ENCODE measurements around the gene CNBP. TPM values are rescaled to one million over a fixed set of nuclear protein-coding genes. Genes with fewer than 3 reads are reported as not detected.

Gene CNBP
- total and polyA plus RNA-seq, 2 of the 13 experiments (the other 11 are each of a cell fraction or from before 2014, with no cell fraction given) = 282 to 354 TPM

DNA sequence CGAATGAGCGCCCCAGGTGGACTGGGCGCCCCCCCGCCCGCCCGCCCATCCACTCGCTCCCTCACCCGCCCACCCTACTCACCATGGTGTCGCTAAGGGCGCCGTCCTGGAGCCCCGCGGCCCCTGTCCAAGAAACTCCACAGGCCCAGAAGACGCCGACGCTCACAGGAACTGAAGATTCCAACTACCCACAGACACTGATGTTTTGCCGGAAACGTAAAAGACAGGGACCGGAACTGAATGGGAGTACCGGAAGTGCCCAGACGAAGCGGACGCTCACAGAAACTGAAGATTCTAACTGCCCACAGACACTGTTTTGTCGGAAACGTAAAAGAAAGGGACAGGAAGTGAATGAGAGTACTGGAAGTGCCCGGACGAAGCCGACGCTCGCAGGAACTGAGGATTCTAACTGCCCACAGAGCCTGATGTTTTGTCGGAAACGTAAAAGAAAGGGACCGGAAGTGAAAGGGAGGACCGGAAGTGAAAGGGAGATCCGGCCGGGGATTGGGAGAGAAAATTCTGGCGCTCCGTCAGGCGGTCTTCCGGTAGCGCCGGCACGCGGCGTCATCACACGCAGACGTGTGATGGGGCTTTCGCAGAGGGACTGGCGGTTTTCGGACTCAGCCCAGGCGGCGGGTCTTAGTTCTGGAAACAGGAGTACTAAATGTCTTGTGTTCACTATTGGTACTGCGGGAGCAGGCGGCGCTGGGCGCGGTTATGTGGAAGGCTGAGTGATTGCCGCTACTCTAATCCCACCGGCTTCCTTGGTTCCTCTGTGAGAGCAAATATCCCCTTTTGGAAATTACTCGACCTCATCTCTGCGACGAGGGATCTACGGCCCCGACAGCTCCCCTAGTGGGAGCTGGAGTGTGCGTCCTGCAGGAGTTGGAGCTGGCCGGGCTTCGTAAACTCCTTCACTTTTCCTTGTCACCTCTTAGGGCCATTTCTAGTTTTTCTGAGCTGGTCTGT, 22.5 kb downstream of the CNBP start, which contains the start of gene ISY1 (continued):
- TF ChIP-seq, protein P1, sequence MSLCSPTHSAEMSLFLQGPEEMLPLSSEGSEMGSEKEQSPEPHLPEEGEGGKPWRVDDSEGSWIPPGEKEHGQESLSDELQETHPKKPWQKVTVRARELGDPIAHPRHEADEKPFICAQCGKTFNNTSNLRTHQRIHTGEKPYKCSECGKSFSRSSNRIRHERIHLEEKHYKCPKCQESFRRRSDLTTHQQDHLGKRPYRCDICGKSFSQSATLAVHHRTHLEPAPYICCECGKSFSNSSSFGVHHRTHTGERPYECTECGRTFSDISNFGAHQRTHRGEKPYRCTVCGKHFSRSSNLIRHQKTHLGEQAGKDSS (CRISPR knock-in tag; IDR thresholded peaks at IDR 0.05; ENCODE audit: borderline replicate concordance, low read depth) = 0 out of 2 replicates have a peak, but pooled peaks have one; percentile 23
- TF ChIP-seq ZNF205 (CRISPR knock-in tag; IDR thresholded peaks at IDR 0.05) (peak; percentile 42; the same call in 1 of the 2 replicates), RBM39 (IDR thresholded peaks at IDR 0.05; ENCODE audit: low read depth, low read length, poor library complexity, severe bottlenecking) (peak; percentile 68), ZFY (CRISPR knock-in tag; IDR thresholded peaks at IDR 0.05) (peak; percentile 89), HDAC6 (IDR thresholded peaks at IDR 0.05; ENCODE audit: low read depth, low read length) (no peak), SMARCE1 (IDR thresholded peaks at IDR 0.05; ENCODE audit: borderline replicate concordance) (no peak), SYNCRIP (IDR thresholded peaks at IDR 0.05; ENCODE audit: insufficient read depth, low read depth, low read length) (no peak), PRMT3 (CRISPR knock-in tag; IDR thresholded peaks at IDR 0.05; ENCODE audit: borderline replicate concordance, low read depth) (no peak), IKZF4 (CRISPR knock-in tag; IDR thresholded peaks at IDR 0.05; ENCODE audit: borderline replicate concordance, low read depth, not compliant biosample characterization) (no peak), MEF2D (CRISPR knock-in tag; IDR thresholded peaks at IDR 0.05) (peak; percentile 75; the same call in 1 of the 2 replicates), SKIL (CRISPR knock-in tag; IDR thresholded peaks at IDR 0.05; ENCODE audit: borderline replicate concordance) (0 out of 2 replicates have a peak, but pooled peaks have one; percentile 26), ZBTB20 (CRISPR knock-in tag; IDR thresholded peaks at IDR 0.05; ENCODE audit: borderline replicate concordance, low read depth) (no peak; the same call in 1 of the 2 replicates), UBTF (CRISPR knock-in tag; IDR thresholded peaks at IDR 0.05) (no peak), MIER3 (CRISPR knock-in tag; IDR thresholded peaks at IDR 0.05; ENCODE audit: borderline replicate concordance) (no peak; the same call in 1 of the 2 replicates), ZBTB3 (CRISPR knock-in tag; IDR thresholded peaks at IDR 0.05; ENCODE audit: borderline replicate concordance, low read depth) (no peak), KDM6A (CRISPR knock-in tag; IDR thresholded peaks at IDR 0.05; ENCODE audit: low read depth) (no peak), ZBTB37 (CRISPR knock-in tag; IDR thresholded peaks at IDR 0.05) (no peak), FOXJ3 (CRISPR knock-in tag; IDR thresholded peaks at IDR 0.05; ENCODE audit: borderline replicate concordance) (peak; percentile 75; the same call in 1 of the 2 replicates), SALL2 (CRISPR knock-in tag; IDR thresholded peaks at IDR 0.05) (peak; percentile 63; the same call in 1 of the 2 replicates), MAFF (IDR thresholded peaks at IDR 0.05; ENCODE audit: low read depth, low read length) (no peak), ZNF790 (CRISPR knock-in tag; IDR thresholded peaks at IDR 0.05; ENCODE audit: borderline replicate concordance) (no peak)

Measured in HepG2 (cell line).